GM12891 (cell line): ENCODE results near the gene CACYBP.

Experiments
- POLR2A ChIP-seq: IDR thresholded peaks from 2 replicates; pipeline ENCODE4 v1.6.1; 2011; ENCODE audit warnings: low read depth, low read length, control low read depth
- POLR2AphosphoS5 ChIP-seq: IDR thresholded peaks from 2 replicates; pipeline ENCODE4 v1.6.1; 2011; ENCODE audit warnings: low read depth, low read length, control low read depth
- TAF1 ChIP-seq: IDR thresholded peaks from 2 replicates; pipeline ENCODE4 v1.6.1; 2011; ENCODE audit warnings: low read depth, low read length, control low read depth

- TF ChIP-seq POLR2AphosphoS5 (no peak), TAF1 (no peak), POLR2A (no peak)
Measured at GRCh38 chr1:174958396-174958795, 41.4 kb upstream of the CACYBP start.
